Measurements from ENCODE around the gene POLK. TPM values are rescaled to one million over a fixed set of nuclear protein-coding genes. Genes with fewer than 3 reads are reported as not detected.

Gene POLK
- total RNA-seq, 2 donors from 2014 or later: 18.8 to 33.5 TPM

- ATAC-seq (no peak), DNase-seq (no peak)
- WGBS, 2 donors: 40 to 51% methylated on average over 2 of the region's 2 CpGs
- no peaks in the 10 kb centered on the region for H3K27me3 ChIP-seq
- H3K27ac ChIP-seq: no peak overlapping the region
- H3K4me3 ChIP-seq: no peak overlapping the region
- no peak for TF ChIP-seq POLR2A (IDR thresholded peaks at IDR 0.05)
- TF ChIP-seq, protein P1, sequence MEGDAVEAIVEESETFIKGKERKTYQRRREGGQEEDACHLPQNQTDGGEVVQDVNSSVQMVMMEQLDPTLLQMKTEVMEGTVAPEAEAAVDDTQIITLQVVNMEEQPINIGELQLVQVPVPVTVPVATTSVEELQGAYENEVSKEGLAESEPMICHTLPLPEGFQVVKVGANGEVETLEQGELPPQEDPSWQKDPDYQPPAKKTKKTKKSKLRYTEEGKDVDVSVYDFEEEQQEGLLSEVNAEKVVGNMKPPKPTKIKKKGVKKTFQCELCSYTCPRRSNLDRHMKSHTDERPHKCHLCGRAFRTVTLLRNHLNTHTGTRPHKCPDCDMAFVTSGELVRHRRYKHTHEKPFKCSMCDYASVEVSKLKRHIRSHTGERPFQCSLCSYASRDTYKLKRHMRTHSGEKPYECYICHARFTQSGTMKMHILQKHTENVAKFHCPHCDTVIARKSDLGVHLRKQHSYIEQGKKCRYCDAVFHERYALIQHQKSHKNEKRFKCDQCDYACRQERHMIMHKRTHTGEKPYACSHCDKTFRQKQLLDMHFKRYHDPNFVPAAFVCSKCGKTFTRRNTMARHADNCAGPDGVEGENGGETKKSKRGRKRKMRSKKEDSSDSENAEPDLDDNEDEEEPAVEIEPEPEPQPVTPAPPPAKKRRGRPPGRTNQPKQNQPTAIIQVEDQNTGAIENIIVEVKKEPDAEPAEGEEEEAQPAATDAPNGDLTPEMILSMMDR (IDR thresholded peaks at IDR 0.05): no peak
- H3K4me1 ChIP-seq: no peaks in the 10 kb centered on the region
- H3K9me3 ChIP-seq: no peaks in the 10 kb centered on the region
- H3K36me3 ChIP-seq (replicated peaks in 1 of 2; ENCODE audit: insufficient read depth in 1 of 2, low read depth in 2 of 2): no peaks in the 10 kb centered on the region
- intact Hi-C loops (cut with DNase I): no loop called here
Measured at GRCh38 chr5:75648712-75649111, 137.0 kb downstream of the POLK start.

Small RNAs within 50 kb of the gene (small RNA-seq; reads per million reads assigned to genes)
- not detected for gene RNU7-175P

Other genes starting within 250 kb of the POLK start
- 1 to 10 TPM; 5.9 to 8.3 TPM for gene HMGCR, start 174.7 kb upstream of the POLK start, total RNA-seq
- gene CERT1, start 262 bp upstream of the POLK start, total RNA-seq: 10 to 100 TPM; 17.8 to 19.5 TPM
- under 1 TPM in 1 of 2 donors, not detected in 1; 0.52 TPM for gene ANKDD1B, start 99.6 kb downstream of the POLK start, total RNA-seq
- gene POC5, start 205.5 kb downstream of the POLK start, total RNA-seq: 1 to 10 TPM; 7.5 to 8.9 TPM

Measured in body of pancreas (tissue), 4 donors.